Loucy (cell line): ENCODE measurements around the gene TSPAN9.

Experiments used
- EZH2phosphoT487 ChIP-seq: fragments of 200-600 bp; IDR thresholded peaks from 2 replicates; pipeline ENCODE4 v1.6.1; 2018; ENCODE audit warnings: antibody characterized with exemption, mild to moderate bottlenecking, moderate library complexity, borderline replicate concordance
- TF ChIP-seq, protein P1 (sequence below): fragments of 200-600 bp; sonication (generic); conservative IDR thresholded peaks from 2 replicates; pipeline ENCODE4 v1.5.1; 2014; ENCODE audit warnings: mild to moderate bottlenecking, antibody characterized with exemption, low read length

DNA sequence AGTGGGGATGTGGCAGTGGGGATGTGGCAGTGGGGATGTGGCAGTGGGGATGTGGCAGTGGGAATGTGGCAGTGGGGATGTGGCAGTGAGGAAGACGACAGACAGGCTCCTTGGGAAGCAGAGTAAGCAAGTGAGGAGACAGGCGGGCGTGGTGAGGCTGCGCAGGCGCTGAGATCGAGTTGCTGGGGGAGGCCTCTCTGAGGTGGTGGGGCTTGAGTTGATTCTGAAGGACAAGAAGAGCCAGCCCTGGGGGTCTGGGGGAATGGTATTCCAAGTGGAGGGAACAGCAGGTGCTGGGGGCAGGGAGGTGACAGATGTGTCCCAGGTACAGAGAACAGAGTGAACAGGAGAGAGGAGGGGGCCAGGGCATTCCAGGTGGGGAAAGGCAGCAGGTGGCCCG is 33.8 kb upstream of the TSPAN9 start:
- TF ChIP-seq, protein P1, sequence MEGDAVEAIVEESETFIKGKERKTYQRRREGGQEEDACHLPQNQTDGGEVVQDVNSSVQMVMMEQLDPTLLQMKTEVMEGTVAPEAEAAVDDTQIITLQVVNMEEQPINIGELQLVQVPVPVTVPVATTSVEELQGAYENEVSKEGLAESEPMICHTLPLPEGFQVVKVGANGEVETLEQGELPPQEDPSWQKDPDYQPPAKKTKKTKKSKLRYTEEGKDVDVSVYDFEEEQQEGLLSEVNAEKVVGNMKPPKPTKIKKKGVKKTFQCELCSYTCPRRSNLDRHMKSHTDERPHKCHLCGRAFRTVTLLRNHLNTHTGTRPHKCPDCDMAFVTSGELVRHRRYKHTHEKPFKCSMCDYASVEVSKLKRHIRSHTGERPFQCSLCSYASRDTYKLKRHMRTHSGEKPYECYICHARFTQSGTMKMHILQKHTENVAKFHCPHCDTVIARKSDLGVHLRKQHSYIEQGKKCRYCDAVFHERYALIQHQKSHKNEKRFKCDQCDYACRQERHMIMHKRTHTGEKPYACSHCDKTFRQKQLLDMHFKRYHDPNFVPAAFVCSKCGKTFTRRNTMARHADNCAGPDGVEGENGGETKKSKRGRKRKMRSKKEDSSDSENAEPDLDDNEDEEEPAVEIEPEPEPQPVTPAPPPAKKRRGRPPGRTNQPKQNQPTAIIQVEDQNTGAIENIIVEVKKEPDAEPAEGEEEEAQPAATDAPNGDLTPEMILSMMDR = no peak
- no peak for TF ChIP-seq EZH2phosphoT487
